ENCODE data around the gene GNAQ.

Gene GNAQ

DNA sequence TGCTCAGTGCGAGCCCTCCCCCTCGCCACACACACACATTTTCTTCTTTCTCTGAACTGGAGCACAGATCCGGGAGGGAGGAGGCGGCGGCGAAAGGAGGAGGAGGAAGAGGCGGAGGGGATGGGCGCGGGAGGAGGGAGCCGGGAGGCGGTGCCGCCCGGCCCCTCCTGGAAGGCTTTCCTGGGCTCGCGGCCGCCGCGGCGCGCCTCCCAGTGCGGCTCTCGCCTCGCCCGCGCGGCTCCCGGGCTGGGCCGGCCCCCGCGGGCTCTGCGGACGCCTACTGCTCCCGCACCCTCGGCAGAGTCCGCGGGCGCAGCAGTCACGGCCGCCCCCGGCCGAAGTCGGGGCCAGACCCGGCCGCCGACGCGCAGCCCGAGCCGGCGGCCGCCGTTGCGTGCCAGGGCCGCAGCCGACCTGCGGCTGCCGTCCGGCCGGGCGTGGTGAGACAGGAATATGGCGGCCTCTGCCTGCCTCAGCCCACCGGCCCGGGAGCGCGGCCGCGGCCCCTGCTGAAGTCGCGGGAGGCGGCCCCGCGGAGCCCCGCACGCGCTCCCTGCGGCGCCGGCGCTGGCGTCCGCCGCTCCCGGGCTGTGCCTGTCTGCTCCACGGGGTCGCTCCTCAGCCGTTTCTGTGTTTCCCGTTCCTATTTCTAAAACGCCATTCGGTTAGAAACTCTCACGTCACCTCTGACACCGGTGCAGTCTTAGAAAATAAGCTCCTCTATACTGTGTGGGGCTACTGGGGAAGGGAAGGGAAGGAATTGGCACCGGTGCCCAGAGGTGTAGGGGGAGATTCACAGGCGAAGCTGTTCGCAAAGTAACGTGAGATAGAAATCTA lies 500 bp upstream of the GNAQ start:
- DNase-seq (ENCODE audit: low read depth in 2 of 2) = peak; percentile 41 to 56

DNA sequence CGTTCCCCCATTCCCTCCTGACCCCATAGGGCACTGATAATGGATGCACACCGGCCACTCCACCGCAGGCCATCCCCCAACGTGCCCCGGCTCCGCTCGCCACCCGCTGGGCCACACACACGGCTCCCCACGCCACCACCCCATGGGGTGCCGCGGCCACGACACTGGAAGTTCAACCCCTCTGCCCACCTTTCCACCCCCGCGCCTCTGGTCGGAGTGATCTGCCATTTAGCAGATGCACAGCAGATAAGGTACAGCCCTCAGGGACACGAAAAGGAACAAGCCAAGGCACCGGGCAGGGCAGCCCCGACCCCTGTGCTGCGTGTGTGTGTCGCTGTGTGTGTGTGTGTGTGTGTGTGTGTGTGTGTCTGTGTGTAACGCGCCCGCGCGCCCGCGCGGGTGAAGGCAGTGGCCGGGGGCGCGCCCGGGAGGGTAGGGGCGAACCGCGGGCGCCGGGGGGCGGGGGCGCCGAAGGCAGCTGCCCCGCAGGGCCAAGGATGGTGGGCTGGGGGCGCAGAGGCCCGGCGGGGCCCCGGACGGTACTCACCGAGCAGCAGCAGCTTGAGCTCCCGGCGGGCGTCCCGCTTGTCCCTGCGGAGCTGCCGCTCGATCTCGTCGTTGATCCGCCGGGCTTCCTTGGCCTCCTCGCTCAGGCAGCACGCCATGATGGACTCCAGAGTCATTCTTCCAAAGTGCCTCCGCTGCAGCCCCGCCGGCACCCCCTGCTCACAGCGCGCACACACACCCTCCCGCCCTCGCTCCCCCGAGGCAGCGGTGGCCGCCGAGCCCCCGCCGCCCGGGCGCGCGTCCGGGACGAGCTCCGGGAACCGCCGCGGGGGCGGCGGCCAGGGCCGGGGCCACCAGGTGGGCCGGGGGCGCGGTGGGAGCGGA lies 813 bp downstream of the GNAQ start:
- peak in 1 of 2 donors; percentile 40 for DNase-seq (ENCODE audit: low read depth in 2 of 2)

DNA sequence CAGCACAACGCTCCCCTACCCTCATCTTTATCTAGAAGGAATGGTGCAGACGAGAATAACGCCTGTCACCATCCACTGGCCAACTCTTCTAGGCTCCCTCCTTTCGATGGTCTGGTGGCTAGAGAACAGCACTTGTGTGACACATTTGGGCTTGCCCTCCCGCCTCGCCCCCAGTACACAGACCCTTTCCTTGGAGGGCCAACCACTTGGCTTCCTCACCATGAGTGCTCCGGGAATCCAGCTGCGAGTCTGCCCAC lies 1.4 kb downstream of the GNAQ start:
- no peak for DNase-seq (ENCODE audit: low read depth in 2 of 2)

DNA sequence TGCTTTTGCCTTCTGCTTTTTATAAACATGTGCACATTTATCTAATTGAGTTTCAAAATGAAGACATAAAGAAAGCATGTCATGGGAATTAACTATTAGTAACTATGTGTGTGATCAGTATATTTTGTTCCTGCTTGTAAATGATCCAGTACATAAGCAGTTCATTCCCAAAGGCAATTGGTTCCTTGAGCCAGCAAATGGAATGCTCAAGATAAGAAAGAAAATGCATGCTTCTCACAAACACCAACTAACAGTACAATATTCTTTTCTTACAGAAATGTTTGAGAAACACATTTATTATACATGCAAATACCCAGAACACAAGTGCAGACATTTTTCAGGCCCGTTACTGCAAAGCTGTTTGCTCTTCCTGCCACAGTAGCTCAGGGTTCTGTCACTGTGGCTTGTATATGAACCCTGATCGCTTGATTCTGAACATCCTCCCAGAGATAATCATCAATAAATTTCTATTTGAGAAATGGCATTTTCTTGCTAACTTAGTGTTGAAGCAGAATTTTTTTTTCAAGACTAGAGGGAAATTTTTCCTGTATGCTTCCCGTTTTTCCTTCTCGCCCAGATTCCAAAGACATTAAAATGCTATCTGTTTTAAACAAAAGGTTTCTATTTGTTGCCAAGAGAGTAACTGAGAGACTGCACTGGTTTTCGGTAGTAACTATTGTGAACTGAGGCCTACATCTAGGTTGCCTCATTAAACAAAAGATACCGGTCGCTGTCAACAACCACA lies 1.9 kb downstream of the GNAQ start:
- DNase-seq (ENCODE audit: low read depth in 2 of 2) = no peak

DNA sequence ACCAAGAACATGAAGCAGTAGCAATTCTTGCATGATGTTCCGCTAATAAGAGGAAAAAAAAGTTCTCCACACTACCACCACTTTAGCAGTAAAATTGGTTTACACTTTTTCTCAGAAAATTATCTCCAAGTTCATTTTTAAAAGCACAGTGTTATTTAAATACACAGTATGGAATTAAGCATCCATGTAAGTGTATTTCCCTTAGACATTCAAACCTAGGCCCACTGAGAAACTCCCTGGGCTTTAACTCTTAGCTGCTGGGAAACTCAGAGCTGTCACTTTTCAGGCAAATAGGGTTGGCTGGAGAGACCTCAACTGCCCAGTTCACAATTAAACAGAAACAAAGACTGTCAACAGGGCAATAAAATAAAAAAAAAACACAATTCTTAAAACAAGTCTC lies 2.7 kb downstream of the GNAQ start:
- DNase-seq (ENCODE audit: low read depth in 2 of 2) = no peak

DNA sequence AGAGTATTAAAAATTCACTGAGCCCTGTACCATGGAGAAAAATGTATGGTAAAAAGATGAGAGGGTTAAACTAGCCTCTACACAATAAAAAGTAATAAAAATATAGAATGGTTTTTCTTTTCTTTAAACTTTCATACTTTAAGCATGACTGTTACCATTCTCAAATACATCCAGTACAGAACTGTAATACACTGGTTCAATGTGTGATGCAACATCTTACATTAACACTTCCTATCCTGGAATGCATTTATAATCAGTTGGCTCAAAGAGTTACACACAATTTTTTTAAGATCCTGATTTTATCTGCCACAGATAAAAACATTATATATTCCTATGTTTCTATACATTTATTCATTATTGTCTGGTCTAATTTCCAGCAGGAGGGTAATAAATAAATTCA lies 4.7 kb downstream of the GNAQ start:
- no peak for DNase-seq (ENCODE audit: low read depth in 2 of 2)

DNA sequence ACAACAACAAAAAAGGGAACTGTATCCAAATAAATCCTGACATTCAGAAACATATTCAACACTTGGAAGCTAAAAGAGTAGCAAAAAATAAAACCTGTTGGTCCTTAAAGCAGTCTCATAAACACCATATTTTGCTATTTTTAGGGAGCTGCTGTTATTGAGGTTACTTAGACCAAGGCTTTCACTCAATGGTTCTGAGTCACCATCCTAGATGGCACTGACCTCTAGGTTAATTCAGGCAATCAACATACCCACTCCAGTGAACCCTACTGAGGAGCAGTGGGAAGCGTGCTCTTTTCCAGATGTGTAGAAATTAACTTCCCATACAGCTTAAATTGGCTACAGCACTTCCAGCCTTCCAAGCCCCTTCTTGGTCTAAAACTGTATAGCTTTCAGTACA lies 5.2 kb downstream of the GNAQ start:
- DNase-seq (ENCODE audit: low read depth in 2 of 2) = no peak

DNA sequence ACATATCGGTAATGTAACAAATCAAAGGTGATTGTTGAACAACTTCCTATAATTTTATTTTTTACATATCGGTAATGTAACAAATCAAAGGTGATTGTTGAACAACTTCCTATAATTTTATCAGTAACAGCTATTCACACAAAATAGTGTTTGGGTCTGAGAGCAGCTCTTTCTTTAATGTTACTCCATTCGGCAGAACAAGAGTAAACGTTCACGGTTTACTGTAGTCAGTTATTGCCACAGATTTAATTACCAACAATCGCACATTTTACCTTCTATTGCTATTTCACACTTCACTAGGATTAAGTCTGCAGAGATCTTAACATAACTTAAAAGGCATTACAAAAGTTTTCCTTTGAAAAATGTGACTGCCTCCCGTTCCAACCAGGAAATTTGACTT lies 6.4 kb downstream of the GNAQ start:
- no peak for DNase-seq (ENCODE audit: low read depth in 2 of 2)

DNA sequence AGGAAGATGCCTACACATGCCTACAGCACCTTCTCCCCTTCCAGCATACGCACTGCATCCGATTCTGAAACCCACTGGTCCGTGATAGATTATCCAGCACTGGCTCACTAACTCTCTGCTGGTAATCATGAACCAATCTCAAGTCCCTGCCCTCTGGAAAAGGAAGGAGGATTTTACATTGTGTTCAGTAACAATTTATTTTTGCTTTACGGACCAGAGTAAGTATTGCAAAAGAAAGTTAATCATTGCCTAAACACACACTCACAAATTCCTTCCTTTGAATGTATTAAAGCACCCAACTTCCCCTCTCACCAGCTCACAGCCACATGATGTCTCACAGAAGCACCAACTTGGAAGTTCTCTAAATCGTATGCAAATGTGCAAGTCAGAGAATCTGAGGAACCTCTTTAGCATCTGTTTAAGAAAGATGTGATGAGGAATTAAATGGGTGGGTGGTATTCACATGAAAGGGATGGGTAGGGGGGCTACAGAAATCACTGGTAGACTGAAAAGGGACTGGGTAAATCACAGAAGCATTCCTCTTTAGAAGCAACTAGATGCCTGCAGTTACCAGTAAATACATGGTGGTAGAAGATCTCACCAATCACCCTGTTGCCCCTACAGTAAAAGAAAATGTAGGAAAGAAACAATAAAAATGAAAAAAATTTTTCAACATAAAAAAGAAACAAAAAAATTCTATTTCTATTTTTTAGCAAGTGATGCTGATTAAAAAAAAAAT lies 8.4 kb downstream of the GNAQ start:
- DNase-seq (ENCODE audit: low read depth in 2 of 2) = no peak

DNA sequence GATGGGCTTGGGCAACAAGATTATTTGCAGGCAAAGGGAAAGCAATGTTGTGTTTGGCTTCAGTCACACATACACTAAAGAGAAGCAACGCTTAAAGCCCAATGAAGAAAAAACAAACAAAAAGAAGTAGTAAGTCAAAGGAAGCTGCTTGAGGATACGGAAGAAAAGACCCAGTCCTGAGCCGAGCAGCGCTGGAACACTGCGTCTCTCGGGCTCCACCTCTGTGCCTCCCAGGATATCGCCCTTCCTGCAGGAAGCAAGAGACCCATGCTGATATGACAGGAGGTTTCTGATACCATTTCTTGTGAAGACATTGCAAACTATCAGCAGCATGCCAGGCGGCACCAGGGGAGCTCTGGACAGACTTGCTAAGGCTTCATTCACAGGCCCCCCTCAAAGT lies 9.9 kb downstream of the GNAQ start:
- no peak for DNase-seq (ENCODE audit: low read depth in 2 of 2)

DNA sequence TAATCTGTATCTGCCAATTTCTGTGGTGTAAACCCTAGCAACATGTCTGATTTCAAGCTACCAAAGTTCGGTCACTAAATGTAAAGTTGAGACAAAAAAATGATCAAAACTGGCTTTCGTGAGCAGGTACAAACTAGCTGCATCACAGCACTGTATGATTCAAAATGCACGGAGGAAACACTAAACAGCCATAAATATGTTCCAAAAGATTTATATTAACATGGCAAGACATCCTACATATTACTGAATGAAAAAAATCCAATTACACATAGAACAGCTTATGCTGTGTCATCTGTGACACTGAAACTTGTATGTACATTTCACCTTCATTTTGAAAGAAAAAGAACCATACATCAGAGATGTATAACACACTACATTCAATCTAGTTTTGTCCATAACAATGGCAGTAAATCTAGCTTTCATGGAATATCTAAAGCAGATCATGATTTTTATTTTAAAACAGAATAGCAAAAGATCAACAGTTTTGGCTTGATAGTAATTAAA lies 14.4 kb downstream of the GNAQ start:
- DNase-seq (ENCODE audit: low read depth in 2 of 2) = no peak

DNA sequence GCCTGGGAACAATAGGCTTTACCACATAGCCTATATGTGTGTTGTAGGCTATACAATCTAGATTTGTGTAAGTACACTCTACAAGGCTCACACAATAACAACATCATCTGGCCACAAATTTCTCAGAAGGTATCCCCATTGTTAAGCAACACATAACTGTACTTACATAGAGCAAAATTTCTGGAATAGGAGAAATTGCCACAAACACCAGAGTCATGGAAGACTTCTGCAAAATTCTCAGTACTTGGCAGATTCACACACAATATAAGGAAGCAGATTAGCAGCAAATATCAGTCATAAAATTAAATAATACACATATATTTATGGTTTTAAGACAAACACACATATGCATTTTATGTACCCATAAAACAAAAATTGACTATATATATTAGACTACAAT lies 16.4 kb downstream of the GNAQ start:
- DNase-seq (ENCODE audit: low read depth in 2 of 2) = no peak

DNA sequence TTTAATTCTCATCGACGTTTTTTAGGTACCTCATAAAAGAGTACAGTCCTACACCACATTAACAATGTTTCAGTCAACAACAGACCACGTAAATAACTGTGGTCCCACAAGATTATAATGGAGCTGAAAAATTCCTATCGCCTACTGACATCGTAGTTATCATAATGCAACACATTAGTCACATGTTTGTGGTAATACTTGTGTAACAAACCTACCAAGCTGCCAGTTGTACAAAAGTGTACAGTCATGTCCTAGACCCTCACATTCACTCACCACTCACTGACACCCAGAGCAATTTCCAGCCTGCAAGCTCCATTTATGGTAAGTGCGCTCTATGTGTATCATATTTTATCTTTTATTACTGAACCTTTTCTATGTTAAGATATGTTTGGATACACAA lies 16.8 kb downstream of the GNAQ start:
- no peak for DNase-seq (ENCODE audit: low read depth in 2 of 2)

DNA sequence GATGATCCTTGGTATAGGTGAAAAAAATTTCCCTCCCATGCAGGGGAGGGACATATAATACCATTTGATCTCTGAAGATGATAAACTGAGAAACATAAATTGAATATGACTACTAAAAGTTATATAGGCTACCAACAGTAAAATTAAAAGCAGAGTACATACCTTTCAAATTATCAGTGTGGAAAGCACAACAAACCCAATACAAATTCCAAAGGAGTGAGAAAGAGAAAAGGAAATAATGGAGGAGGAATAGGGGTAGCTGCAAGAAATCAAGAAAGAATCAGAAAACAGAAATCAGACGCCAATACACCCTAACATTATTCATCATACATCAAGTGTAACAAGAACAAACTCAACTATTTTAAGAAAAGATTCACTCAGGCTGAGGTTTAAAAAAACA lies 17.7 kb downstream of the GNAQ start:
- no peak for DNase-seq (ENCODE audit: low read depth in 2 of 2)

DNA sequence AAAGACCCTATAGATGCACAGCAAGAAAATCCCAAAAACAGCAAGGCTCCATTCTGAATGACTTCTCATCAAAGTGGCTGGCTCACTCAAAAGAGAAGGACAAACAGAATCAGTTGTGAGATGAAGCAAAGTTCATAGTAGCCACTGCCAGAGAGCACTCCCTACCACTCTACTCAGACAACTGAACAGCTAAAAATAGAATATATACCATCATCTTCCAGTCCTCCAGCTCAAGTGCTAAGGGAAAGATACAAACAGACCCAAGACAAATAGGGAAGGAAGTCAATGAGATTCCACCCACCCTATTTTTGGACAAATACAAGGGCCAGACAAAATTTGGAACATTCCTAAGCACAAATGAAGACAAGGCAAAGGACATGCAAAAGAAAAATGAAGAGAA lies 20.6 kb downstream of the GNAQ start:
- DNase-seq (ENCODE audit: low read depth in 2 of 2) = no peak

DNA sequence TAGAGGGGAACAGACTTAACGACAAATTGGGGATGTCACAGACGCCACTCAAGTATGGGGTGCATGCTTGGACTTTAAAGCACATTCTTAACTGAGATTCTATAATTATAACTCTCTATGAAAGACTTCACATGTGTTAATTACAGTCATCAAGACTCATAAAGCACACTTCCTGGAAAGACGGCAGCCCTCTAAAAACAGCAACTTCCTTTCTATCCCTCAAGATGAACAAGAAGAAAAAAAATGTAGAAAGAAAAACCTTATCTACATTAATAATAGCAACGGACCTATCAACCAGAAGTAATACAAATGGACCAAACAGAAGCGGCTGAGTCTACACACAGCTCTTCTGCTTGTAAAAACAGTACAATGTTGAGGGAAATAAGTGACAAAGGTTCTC lies 21.2 kb downstream of the GNAQ start:
- DNase-seq (ENCODE audit: low read depth in 2 of 2) = no peak

DNA sequence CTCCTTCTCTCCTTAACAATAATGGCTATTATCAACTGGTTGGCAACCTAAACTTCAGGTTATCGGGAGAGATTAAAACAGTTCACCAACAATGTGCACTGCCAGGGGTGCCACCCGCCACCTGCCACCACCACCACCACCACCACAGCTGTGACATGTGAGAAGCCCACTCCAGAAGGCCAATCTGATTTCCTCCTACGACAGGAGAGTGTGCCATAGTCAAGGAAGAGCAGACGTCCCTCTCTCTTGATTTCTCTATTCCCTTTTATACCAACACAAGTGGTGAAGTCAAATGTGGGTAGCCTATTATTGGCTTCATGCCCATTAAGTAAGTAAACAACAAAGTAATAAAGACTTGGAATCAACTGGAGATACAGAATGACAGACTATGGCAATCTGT lies 22.4 kb downstream of the GNAQ start:
- DNase-seq (ENCODE audit: low read depth in 2 of 2) = no peak

DNA sequence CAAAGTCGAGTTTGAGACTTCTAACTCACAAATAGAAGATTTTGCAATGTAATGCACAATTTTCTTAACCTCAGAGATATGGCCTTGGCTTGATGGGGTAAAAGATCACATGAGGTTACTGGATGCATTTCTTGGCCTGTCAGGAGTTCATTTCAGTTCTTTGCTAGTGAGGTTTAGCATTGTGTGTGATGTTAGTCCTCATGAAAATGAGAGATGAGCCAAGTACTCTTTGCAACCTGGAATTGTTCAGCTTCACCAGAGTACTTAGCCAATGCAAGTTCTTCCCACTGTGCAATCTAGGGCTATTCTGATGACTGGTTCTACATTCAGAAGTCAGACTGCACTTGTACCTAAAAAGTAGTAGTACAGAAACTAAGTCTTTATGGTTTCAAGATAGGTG lies 24.9 kb downstream of the GNAQ start:
- no peak for DNase-seq (ENCODE audit: low read depth in 2 of 2)

DNA sequence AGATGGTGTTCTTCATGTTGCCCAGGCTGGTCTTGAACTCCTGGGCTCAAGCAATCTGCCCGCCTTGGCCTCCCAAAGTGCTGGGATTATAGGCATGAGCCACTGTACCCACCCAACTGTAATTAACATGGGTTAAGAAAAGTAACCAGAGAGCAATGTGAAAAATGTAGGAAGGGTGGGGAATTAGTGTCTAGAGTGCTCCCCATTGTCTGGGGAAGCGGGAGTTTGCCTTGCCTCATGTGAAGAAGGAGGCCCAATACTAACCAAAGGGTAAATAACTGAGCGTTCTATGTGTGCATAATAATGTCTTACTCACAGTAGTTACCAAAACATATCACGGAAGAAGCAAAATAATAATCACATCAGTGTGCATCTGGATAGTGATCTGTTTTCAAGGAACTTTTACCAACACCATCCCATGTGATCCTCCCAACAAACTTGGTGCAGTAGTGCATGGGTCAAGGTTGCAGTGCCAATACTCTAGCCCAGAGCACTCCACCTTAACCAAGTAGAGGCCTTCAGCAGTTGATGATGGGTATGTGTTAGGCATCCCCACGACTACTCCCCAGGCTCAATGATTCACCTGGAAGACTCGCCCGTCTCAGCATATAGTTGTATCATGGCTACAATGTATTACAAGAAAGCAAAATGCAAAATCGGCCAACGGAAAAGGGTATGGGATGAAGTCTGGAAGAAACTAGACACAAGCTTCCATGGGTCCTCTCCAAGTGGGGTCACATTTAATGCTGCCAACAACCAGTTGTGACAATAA lies 26.2 kb downstream of the GNAQ start:
- DNase-seq (ENCODE audit: low read depth in 2 of 2) = no peak

DNA sequence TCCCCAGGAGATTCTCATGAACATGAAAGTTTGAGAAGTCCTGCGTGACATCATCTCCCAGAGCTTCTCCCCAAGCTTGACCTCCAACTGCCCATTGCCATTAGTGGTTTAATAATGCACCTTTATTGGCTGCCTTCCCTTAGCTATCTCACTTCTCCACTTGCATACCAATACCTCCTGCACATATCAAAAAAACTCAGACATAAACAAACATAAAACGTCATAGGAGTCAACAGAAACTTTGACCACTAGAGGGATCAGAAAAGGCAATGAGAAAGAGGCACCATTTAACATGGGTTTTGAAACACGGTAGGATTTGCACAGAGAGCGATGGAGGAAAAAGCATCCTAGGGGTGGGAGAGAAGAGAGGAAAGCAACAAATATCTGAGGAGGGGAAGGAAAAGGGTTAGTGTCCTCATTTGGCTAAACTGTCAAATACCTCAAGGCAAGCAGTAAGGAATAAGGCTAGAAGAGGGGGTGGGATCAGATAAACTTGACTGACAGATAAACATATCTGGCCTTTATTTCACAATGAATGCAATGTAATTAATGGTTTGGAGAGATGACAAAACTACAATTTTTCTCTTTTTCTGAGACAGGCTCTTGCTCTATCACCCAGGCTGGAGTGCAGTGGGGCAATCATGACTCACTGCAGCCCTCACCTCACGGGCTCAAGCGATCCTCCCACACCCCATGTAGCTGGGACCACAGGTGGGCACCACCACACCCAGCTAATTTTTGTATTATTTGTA lies 27.0 kb downstream of the GNAQ start:
- no peak for DNase-seq (ENCODE audit: low read depth in 2 of 2)

All from stimulated activated CD8-positive, alpha-beta memory T cell treated with anti-CD3 and anti-CD28 coated beads, Interleukin-2, amount 100 ng/mL, for 1 hour (primary cell).